Measurements from ENCODE around the gene MICAL2. TPM values are rescaled to one million over a fixed set of nuclear protein-coding genes. Genes with fewer than 3 reads are reported as not detected.

The MICAL2 gene
- total and polyA plus RNA-seq, 2 of the 13 experiments (the other 11 are each of a cell fraction or from before 2014, with no cell fraction given): 0.78 to 1.1 TPM

DNA sequence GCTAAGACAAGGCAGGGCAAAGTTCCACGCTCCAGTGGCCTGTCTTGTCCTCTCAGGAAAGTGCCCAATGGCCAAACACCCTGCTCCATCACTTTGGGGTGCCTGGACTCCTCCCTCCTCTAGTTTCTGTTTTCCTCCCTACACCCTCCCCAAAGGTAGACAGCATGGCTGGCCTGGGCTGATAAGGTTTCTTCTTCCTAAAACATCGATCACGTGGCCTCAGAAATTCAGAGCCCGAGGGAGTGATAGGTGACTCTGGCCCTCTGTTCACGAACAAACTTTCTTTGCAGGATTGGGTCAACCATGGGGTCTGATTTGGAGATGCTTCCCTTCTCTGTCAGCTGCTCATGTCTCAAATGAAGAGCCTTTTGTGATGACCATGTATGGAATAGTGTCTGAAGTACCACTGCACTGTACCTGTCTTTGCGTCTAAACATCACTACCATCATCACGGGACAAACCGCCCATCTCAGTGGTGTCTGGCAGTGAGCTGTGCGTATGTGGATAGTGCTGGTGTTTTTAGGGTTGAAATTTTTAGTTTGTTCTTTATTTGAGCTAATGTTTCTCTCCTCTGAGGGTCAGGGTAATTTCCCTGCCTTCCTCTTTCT lies 6.1 kb downstream of the MICAL2 start (continued):
- TF ChIP-seq, protein P1, sequence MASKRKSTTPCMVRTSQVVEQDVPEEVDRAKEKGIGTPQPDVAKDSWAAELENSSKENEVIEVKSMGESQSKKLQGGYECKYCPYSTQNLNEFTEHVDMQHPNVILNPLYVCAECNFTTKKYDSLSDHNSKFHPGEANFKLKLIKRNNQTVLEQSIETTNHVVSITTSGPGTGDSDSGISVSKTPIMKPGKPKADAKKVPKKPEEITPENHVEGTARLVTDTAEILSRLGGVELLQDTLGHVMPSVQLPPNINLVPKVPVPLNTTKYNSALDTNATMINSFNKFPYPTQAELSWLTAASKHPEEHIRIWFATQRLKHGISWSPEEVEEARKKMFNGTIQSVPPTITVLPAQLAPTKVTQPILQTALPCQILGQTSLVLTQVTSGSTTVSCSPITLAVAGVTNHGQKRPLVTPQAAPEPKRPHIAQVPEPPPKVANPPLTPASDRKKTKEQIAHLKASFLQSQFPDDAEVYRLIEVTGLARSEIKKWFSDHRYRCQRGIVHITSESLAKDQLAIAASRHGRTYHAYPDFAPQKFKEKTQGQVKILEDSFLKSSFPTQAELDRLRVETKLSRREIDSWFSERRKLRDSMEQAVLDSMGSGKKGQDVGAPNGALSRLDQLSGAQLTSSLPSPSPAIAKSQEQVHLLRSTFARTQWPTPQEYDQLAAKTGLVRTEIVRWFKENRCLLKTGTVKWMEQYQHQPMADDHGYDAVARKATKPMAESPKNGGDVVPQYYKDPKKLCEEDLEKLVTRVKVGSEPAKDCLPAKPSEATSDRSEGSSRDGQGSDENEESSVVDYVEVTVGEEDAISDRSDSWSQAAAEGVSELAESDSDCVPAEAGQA (IDR thresholded peaks at IDR 0.05; ENCODE audit: low read depth): no peak
- TF ChIP-seq, protein P1 (CRISPR knock-in tag; IDR thresholded peaks at IDR 0.05; ENCODE audit: borderline replicate concordance): no peak
- TF ChIP-seq, protein P2, sequence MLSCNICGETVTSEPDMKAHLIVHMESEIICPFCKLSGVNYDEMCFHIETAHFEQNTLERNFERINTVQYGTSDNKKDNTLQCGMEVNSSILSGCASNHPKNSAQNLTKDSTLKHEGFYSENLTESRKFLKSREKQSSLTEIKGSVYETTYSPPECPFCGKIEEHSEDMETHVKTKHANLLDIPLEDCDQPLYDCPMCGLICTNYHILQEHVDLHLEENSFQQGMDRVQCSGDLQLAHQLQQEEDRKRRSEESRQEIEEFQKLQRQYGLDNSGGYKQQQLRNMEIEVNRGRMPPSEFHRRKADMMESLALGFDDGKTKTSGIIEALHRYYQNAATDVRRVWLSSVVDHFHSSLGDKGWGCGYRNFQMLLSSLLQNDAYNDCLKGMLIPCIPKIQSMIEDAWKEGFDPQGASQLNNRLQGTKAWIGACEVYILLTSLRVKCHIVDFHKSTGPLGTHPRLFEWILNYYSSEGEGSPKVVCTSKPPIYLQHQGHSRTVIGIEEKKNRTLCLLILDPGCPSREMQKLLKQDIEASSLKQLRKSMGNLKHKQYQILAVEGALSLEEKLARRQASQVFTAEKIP (CRISPR knock-in tag; IDR thresholded peaks at IDR 0.05; ENCODE audit: borderline replicate concordance): no peak
- TF ChIP-seq, protein P3, sequence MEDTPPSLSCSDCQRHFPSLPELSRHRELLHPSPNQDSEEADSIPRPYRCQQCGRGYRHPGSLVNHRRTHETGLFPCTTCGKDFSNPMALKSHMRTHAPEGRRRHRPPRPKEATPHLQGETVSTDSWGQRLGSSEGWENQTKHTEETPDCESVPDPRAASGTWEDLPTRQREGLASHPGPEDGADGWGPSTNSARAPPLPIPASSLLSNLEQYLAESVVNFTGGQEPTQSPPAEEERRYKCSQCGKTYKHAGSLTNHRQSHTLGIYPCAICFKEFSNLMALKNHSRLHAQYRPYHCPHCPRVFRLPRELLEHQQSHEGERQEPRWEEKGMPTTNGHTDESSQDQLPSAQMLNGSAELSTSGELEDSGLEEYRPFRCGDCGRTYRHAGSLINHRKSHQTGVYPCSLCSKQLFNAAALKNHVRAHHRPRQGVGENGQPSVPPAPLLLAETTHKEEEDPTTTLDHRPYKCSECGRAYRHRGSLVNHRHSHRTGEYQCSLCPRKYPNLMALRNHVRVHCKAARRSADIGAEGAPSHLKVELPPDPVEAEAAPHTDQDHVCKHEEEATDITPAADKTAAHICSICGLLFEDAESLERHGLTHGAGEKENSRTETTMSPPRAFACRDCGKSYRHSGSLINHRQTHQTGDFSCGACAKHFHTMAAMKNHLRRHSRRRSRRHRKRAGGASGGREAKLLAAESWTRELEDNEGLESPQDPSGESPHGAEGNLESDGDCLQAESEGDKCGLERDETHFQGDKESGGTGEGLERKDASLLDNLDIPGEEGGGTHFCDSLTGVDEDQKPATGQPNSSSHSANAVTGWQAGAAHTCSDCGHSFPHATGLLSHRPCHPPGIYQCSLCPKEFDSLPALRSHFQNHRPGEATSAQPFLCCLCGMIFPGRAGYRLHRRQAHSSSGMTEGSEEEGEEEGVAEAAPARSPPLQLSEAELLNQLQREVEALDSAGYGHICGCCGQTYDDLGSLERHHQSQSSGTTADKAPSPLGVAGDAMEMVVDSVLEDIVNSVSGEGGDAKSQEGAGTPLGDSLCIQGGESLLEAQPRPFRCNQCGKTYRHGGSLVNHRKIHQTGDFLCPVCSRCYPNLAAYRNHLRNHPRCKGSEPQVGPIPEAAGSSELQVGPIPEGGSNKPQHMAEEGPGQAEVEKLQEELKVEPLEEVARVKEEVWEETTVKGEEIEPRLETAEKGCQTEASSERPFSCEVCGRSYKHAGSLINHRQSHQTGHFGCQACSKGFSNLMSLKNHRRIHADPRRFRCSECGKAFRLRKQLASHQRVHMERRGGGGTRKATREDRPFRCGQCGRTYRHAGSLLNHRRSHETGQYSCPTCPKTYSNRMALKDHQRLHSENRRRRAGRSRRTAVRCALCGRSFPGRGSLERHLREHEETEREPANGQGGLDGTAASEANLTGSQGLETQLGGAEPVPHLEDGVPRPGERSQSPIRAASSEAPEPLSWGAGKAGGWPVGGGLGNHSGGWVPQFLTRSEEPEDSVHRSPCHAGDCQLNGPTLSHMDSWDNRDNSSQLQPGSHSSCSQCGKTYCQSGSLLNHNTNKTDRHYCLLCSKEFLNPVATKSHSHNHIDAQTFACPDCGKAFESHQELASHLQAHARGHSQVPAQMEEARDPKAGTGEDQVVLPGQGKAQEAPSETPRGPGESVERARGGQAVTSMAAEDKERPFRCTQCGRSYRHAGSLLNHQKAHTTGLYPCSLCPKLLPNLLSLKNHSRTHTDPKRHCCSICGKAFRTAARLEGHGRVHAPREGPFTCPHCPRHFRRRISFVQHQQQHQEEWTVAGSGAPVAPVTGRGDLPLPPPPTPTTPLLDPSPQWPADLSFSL (CRISPR knock-in tag; IDR thresholded peaks at IDR 0.05): no peak
- TF ChIP-seq, protein P4, sequence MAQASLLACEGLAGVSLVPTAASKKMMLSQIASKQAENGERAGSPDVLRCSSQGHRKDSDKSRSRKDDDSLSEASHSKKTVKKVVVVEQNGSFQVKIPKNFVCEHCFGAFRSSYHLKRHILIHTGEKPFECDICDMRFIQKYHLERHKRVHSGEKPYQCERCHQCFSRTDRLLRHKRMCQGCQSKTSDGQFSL (CRISPR knock-in tag; IDR thresholded peaks at IDR 0.05): no peak
- TF ChIP-seq TBX3 (IDR thresholded peaks at IDR 0.05; ENCODE audit: borderline replicate concordance) (no peak), WIZ (CRISPR knock-in tag; IDR thresholded peaks at IDR 0.05) (no peak), SMAD1 (CRISPR knock-in tag; IDR thresholded peaks at IDR 0.05; ENCODE audit: borderline replicate concordance, low read depth) (no peak), ZNF713 (CRISPR knock-in tag; IDR thresholded peaks at IDR 0.05) (no peak), NFE2L1 (CRISPR knock-in tag; IDR thresholded peaks at IDR 0.05; ENCODE audit: borderline replicate concordance) (no peak), SMC3 (IDR thresholded peaks at IDR 0.05; ENCODE audit: low read length) (no peak), FOSL2 (CRISPR knock-in tag; IDR thresholded peaks at IDR 0.05) (no peak)
- TF ChIP-seq, protein P5, sequence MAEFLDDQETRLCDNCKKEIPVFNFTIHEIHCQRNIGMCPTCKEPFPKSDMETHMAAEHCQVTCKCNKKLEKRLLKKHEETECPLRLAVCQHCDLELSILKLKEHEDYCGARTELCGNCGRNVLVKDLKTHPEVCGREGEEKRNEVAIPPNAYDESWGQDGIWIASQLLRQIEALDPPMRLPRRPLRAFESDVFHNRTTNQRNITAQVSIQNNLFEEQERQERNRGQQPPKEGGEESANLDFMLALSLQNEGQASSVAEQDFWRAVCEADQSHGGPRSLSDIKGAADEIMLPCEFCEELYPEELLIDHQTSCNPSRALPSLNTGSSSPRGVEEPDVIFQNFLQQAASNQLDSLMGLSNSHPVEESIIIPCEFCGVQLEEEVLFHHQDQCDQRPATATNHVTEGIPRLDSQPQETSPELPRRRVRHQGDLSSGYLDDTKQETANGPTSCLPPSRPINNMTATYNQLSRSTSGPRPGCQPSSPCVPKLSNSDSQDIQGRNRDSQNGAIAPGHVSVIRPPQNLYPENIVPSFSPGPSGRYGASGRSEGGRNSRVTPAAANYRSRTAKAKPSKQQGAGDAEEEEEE (CRISPR knock-in tag; IDR thresholded peaks at IDR 0.05; ENCODE audit: borderline replicate concordance): no peak
